T-helper 1 cell treated with Interleukin-12 subunit alpha and Interleukin-12 subunit beta and Interleukin-4 antibody, amounts not matched to agents 30 μg/mL and 1 μg/mL, for 36 hours (primary cell): ENCODE measurements around the gene PSMA8.
"Not testable (repeated sequence)": the region's sequence is repeated elsewhere in the genome, so short reads cannot be mapped to it uniquely, and the experiment has no call there.

Experiments
- H3K27ac Mint-ChIP-seq: one replicate; pipeline ENCODE4 v1.8.0; 2021; ENCODE audit warnings: mild to moderate bottlenecking, mixed read lengths
- H3K27me3 Mint-ChIP-seq: one replicate; pipeline ENCODE4 v1.8.0; 2021; ENCODE audit warnings: low read depth, mixed read lengths
- H3K36me3 Mint-ChIP-seq: one replicate; pipeline ENCODE4 v1.8.0; 2021; ENCODE audit warnings: low read depth, mixed read lengths
- H3K4me1 Mint-ChIP-seq: one replicate; pipeline ENCODE4 v1.8.0; 2021; ENCODE audit warnings: low read depth, mixed read lengths
- H3K4me3 Mint-ChIP-seq: one replicate; pipeline ENCODE4 v1.8.0; 2021; ENCODE audit warnings: mild to moderate bottlenecking, moderate library complexity, mixed read lengths
- H3K9me3 Mint-ChIP-seq: one replicate; pipeline ENCODE4 v1.8.0; 2021; ENCODE audit warnings: mixed read lengths

PSMA8 gene

DNA sequence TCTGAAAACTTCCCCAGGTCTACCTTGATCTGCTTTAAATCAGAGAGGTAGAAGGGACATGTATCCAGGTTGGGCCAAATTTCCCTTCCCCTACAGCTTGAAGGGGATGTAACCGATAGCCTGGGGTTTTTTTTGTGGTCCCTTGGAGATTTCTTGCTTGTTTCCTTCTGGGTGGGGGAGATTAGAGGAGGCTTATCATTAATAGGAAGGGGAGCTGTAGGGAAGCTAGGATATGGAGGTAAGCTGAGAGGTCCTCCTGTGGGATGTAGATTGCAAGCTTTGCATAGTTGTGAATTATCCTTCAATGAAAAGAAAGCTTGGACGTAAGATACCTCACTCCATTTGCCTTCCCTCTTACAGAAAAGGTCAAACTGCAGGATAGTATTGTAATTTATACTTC is 103.7 kb downstream of the PSMA8 start:
- H3K4me3 Mint-ChIP-seq, H3K27ac Mint-ChIP-seq, H3K27me3 Mint-ChIP-seq, H3K4me1 Mint-ChIP-seq, H3K36me3 Mint-ChIP-seq: not testable (repeated sequence)
- H3K9me3 Mint-ChIP-seq = peaks cover 20% of the 10 kb centered on the region

DNA sequence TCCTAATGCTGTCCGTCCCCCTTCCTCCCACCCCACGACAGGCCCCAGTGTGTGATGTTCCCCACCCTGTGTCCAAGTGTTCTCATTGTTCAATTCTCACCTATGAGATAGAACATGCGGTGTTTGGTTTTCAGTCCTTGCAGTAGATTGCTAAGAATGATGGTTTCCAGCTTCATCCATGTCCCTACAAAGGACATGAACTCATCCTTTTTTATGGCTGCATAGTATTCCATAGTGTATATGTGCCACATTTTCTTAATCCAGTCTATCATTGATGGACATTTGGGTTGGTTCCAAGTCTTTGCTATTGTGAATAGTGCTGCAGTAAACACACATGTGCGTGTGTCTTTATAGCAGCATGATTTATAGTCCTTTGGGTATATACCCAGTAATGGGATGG is 105.0 kb downstream of the PSMA8 start:
- H3K27ac Mint-ChIP-seq, H3K36me3 Mint-ChIP-seq, H3K4me3 Mint-ChIP-seq, H3K4me1 Mint-ChIP-seq, H3K27me3 Mint-ChIP-seq: not testable (repeated sequence)
- H3K9me3 Mint-ChIP-seq = peaks cover 32% of the 10 kb centered on the region

DNA sequence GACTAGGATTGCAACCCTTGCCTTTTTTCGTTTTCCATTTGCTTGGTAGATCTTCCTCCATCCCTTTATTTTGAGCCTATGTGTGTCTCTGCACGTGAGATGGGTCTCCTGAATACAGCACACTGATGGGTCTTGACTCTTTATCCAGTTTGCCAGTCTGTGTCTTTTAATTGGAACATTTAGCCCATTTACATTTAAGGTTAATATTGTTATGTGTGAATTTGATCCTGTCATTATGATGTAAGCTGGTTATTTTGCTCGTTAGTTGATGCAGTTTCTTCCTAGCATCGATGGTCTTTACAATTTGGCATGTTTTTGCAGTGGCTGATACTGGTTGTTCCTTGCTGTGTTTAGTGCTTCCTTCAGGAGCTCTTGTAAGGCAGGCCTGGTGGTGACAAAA is 108.7 kb downstream of the PSMA8 start:
- peaks cover 50% of the 10 kb centered on the region for H3K9me3 Mint-ChIP-seq
- H3K36me3 Mint-ChIP-seq, H3K27me3 Mint-ChIP-seq, H3K4me1 Mint-ChIP-seq, H3K4me3 Mint-ChIP-seq, H3K27ac Mint-ChIP-seq: not testable (repeated sequence)
